Stimulated activated CD4-positive, alpha-beta T cell treated with anti-CD3 and anti-CD28 coated beads, Interleukin-2, amount 100 ng/mL, for 48 hours (primary cell): ENCODE measurements around the gene AUNIP.
A peak's percentile ranks its signal among the peaks of the same experiment; 100 is the strongest.

Experiments
- DNase-seq, 2 donors: peaks; one replicate each; pipeline ENCODE4 v3.0.0-alpha.2; 2020

AUNIP gene

DNA sequence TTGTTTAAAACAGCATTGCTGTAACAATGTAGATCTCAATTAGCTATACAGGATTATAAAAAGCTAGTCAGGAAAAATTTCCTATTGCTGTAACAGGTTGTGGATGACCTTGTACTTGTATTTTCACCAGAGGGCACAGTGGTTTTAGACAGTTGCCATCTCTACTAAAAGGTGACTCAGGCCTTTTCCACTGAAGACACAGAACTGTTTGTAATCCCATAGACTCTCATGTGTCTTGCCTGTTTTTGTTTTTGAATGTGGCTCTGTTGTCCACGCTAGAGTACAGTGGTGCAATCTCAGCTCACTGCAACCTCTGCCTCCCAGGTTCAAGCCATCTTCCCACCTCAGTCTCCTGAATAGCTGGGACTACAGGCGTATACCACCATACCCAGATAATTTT lies 33.7 kb downstream of the AUNIP start:
- no peak for DNase-seq

GRCh38 chr1:25821630-25822091 lies 37.6 kb downstream of the AUNIP start:
- DNase-seq, result no peak

- DNase-seq, result no peak
These were observed 38.2 kb downstream of the AUNIP start for GRCh38 chr1:25821112-25821476.

- DNase-seq, result peak in 1 of 2 donors; percentile 59
These were observed 38.8 kb downstream of the AUNIP start for GRCh38 chr1:25820247-25821111.

DNA sequence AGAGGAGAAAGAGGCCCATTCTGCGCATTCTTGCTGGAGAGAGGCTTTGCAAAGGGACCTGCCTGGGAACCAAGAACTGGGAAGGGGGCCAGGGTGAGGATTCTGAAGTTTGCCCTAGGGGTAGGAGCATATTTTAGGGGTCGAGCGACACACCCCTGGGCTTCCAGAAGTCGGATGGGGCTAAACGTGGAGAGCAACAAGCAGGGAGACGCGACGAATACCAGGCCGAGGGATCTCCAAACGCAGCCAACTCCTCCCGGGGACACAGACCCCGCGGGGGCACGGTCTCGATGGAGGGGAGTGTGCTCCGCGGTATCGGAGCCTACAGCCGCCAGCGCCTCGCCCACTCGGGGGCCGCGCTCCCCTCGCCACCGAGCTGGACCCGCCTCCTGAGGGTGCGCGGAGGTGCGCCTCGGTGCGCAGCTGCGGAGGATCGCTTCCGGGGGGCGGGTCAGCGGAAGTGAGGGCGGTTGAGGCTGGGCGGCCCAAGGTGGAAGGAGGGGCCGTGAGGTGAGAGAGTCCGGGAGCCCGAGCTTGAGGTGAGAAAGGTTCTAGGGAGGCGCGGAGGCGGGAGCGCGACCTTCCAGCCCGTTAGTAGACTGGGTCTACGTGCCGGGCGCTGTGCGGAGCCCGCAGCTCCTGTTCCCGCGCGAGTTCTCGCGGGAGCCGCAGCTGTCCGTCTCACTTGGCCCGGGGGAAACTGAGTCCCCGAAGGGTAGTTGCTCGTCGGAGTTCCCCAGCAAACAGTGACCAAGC lies 39.6 kb downstream of the AUNIP start, which contains the start of gene MTFR1L:
Gene MTFR1L, plus strand, starts transcription at position 464 of the 756 bp plus-strand sequence. CDS start 3,151 bp downstream, outside the sequence.
- peak; percentile 90 for DNase-seq

GRCh38 chr1:25818569-25818968 lies 40.7 kb downstream of the AUNIP start:
- no peak for DNase-seq

DNA sequence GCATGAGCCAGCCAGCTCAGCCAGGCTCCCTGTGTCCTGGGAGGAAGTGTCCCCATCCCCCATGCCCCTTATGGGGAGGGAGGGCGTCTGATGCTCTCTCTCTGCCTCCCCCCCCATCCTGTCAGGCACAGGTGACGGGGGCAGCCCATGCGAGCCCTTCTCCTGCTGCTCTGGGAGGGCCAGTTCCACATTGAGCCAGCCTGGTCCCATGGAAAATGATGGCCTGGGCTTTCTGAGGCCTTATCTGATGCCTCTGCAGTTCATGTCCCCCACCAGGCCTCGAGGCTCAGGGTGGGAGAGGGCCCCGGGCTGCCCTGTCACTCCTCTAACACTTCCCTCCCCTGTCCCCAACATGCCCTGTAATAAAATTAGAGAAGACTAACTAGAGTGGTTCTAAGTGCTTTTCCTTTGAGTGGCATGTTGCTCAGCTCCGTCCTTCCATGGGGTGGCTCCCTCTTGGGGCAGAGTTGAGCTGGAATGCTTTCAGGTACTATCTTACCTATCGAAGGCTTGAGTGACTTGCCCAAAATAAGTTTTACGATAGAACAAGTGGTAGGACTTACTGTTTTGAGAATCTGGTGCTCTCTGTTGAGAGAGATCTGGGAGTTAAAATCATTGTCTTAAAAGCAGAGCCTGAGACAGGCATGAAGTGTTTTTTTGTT lies 41.3 kb downstream of the AUNIP start:
- no peak for DNase-seq

GRCh38 chr1:25816112-25816718 lies 43.0 kb downstream of the AUNIP start:
- no peak for DNase-seq

DNA sequence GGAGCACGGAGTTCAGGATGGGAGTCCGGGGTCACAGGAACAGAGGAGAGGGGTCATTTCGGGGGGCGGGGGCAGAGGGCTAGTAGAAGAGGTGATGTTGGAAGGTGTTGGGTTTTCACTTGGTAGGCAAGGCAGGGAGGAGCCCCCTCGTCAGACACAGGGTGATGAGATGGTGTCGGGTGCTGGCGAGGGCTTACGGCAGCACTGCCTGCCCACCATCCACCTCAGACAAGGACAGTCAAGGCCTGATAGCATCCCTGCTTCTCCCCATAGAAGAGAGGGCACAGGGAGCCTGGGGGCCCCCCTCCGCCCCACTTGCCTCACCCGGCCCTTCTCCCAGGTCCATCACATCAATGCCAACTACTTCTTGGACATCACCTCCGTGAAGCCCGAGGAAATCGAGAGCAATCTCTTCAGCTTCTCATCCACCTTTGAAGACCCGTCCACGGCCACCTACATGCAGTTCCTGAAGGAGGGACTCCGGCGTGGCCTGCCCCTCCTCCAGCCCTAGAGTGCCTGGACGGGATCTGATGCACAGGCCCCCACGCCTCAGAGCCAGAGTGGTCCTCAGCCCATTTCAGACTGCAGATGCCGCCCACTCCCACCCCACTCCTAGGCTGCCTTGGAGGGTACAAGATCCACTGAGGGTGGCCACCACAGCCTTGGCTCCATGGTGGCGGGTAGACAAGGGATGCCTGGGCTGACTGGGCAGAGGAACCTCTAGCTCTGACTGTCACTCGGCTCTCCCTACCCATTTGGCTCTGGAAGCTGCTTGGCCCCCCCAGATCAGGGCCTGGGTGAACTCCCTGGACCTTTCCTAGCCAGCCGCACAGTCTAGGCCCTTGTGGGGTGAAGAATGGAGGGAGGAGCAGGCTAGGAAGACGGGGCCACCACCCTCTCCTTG lies 43.8 kb downstream of the AUNIP start:
- DNase-seq, result no peak

- DNase-seq, result no peak
These were observed 44.6 kb downstream of the AUNIP start for GRCh38 chr1:25814549-25815087.

DNA sequence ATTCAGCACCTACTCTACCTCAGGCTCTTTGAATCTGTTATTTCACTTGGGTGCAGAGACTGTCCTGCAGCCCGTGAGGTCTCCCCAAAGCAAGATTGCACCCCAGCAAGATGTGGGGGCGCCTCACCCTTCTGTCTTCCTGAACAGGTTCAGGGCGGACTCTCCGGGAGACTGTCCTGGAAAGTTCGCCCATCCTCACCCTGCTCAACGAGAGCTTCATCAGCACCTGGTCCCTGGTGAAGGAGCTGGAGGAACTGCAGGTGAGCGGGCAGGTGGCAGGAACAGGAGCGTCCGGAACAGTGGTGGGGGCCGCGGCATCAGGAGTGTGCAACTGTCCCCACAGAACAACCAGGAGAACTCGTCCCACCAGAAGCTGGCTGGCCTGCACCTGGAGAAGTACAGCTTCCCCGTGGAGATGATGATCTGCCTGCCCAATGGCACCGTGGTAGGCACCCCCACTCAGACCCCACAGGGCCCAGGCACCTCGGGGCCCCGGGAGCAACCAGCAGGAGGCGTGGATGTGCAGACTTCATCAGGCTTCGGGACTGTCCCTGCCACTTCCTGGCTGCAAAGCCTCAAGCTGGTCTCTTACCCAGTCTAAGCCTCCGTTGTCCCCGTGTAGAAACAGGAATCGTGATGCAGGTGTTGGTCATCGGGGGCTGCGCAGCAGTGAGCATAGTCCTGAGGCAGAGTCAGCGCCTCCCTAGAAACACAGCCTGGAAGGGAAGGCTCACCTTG lies 45.4 kb downstream of the AUNIP start:
- DNase-seq, result no peak

GRCh38 chr1:25813071-25813733 lies 46.1 kb downstream of the AUNIP start:
- DNase-seq, result no peak

- DNase-seq, result no peak
These were observed 47.7 kb downstream of the AUNIP start for GRCh38 chr1:25811384-25812082.

- peak; percentile 80 to 81 for DNase-seq
These were observed 48.6 kb downstream of the AUNIP start for GRCh38 chr1:25810341-25811299.

GRCh38 chr1:25809929-25810328 lies 49.3 kb downstream of the AUNIP start:
- no peak for DNase-seq

DNA sequence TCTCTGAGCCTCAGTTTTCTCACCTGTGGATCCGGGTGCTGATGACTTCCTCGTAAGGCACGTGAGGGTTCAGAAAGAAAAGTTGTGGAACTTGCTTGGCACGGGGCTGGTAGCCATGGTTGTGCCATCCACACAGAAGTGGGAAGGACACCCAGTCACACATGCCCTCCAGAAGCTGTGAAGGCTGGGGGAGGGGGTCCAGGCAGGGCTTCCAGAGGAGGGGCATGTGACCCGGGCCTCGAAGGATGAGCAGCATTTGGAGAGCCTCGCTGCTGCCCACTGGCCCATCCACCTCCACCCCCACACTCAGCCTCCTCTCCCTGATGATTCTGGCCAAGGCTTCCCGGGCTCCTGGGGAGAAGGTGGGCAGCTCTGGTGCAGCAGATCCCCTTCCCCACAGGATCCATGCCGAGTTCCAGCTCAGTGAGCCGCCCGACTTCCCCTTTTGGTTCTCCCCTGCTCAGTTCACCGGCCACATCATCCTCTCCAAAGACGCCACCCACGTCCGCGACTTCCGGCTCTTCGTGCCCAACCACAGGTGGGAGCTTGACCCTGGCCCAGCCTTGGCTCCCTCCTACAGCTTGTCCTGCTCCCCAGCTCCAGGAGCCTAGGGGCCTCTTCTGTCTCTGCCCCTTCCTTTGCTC lies 49.9 kb downstream of the AUNIP start:
- DNase-seq, result no peak

DNA sequence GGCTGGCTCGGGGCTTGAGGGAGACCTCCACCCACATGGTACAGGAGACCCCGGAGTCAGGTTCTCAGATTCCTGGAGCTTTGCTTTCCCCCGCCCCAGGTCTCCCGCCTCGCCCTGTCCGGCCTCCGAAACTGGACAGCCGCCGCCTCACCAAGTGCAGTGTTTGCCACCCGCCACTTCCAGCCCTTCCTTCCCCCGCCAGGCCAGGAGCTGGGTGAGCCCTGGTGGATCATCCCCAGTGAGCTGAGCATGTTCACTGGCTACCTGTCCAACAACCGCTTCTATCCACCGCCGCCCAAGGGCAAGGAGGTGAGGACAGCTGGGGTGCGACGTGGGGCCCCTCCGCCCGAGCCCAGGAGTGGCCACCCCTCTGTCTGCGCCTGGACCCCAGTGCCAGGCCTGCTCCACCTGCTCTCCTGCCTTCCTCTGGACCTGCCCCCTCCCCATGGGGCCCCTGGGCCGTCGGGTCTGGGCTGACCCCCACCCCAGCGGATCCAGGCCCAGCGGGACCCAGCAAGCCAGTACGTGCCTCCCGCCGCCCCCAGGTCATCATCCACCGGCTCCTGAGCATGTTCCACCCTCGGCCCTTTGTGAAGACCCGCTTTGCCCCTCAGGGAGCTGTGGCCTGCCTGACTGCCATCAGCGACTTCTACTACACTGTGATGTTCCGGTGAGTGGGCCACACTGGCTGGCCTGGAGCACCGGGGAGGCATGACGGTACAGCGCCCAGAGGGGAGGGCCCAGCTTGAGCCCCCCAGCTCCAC lies 50.6 kb downstream of the AUNIP start:
- no peak for DNase-seq
